NCI-H82 treated with DMSO at 0.1 percent for 48 hours (cell line): Measurements from ENCODE around the gene RAB11FIP3.

ENCODE experiments used
- DNase-seq: peaks from one replicate; lab custom pipeline; 2025; ENCODE audit not compliant: unreplicated experiment; lab: John Stamatoyannopoulos, UW

RAB11FIP3 gene

DNA sequence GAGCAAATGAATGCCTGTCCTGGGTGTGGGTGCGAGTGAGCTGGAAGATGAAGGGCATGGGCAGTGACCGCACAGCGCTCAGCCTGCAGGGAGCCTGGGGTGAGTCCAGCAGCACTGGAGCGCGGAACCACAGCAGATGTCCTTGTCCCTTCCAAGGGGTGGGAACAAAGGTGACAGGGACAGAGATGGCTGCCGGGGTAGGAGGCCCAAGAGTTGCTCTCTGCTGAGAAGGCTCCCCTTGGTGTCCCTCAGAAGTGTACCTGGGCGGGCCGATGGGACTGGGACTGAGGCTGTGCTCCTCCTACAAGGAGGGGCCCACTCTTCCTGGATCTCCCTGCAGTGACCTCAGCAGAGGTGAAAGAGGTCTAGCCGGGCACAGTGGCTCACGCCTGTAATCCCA, 36.1 kb upstream of the RAB11FIP3 start:
- DNase-seq: no peak

DNA sequence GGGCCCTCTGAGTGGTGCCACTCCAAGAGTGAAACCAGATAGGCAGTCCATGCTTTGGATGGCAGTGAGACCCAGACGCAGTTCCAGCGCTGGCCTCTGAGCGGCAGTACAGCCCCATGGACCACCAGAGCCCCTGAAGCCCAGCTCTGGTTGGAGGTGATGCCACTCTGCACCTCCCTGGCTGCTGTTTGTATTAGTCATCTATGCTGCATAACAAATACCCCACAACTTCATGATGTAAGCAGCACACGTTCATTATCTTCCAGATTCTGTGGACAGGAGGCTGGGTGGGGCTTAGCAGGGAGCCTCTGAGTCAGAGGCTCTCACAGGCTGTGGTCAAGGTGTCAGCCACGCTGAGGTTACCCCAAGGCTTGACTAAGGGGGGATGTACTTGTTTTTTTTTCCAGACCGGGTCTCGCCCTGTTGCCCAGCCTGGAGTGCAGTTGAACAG, 33.5 kb upstream of the RAB11FIP3 start:
- DNase-seq: no peak

DNA sequence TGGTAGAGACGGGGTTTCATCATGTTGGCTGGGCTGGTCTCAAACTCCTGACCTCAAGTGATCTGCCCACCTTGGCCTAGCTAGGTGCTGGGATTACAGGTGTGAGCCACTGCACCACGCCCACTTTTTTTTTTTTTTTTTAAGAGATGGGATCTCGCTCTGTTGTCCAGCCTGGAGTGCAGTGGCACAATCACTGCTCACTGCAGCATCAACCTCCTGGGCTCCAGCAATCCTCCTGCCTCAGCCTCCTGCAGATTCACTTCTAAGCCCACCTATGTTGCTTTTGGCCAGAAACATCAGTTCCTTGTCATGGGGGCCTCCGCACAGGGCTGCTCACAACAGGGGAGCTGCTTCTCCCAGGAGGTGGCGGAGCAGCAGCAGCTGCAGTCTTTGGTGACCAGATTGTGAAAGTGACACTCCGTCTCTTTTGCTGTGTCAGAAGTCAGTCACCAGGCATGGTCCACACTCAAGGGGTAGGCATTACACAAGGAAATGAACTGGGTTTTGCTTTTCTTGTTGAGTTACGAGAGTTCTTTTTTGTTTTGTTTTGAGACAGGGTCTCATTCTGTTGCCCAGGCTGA, 32.9 kb upstream of the RAB11FIP3 start:
- no peak for DNase-seq

DNA sequence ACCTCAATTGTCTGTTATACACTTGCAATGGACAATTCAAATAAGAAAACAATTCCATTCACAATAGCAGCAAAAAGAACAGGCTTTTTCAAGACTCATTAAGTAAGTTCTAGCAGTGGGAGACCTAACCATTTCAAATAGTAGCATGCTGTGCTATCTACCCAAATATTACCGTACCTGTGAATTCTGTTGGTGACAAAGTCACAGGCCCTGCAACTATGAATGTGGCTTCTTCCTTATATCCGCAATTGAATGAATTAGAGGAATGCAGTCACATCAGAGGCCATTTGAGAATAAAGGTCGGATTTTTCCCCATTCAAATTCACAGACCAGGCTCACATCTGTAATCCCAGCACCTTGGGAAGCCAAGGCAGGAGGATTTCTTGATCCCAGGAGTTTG, 29.2 kb upstream of the RAB11FIP3 start:
- no peak for DNase-seq

DNA sequence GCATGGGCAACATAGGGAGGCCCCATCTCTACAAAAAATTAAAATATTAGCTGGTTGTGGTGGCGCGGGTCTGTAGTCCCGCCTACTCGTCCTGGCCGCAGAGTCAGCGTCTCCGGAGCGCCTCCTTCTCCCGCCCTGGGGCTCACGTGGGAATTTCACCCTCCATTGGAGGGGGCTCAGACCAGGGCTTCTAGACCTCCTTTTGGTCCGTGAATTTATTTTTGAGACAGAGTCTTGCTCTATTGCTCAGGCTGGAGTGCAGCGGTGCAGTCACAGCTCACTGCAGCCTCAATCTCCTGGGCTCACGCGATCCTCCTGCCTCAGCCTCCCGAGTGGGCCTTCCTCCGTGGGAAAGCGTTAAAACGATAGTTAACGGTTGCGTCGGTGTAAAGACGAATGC, 28.8 kb upstream of the RAB11FIP3 start:
- DNase-seq: peak; percentile 37

DNA sequence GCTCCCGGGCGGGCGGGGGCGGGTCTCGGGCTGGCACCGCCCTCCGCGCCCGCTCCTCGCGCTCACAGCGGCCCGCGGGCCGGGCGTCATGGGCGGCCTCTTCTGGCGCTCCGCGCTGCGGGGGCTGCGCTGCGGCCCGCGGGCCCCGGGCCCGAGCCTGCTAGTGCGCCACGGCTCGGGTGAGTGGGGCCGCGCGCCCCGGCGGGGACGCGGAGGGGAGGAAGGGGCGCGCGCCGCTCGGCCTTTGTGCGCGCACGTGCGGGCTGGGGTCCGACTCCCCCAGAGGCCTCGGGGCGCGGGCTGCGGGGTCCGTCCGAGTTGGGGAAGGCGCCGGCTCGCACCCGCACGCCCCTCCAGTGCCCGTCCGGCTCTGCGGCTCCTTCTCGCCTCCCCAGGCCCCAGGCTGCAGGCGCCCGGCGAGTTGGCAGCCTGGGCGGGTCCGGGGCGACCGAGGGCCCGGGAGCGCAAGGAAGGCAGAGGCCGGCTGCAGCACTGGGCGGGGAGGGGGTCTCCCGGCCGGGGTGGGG, 28.3 kb upstream of the RAB11FIP3 start, which contains the start of gene NME4:
NME4 (plus strand) TSS at position 65 of the 527 bp plus-strand sequence; CDS start at position 89, 24 bp downstream.
- DNase-seq: no peak

DNA sequence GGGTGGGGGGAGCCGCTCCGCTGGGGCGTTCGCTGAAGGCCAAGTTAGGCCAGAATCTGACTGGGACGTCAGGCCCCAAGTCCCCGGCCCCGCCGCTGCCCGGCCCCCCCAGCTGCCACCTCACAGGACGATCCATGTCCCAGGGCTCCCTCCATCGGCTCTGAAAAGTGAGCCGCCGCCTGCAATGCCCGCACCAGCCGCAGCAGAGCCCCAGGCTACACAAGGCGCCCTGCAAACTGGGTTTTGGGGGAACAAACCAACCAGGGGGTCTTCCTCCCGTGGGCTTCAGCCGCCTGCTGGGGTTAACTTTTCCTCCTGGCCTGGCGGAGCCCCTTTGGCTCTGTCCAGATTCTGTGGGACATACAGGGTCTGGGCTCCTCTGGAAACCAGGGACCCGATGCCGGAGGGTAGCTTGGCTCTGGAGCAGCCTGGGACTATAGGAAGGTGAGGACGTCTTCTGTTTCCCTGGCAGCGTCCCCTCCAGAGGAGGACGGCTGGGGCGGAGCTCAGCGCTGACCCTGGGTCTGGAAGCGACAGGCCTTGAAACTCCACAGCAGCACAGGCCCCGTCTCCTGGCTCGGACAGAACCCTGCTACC, 27.6 kb upstream of the RAB11FIP3 start:
- no peak for DNase-seq

DNA sequence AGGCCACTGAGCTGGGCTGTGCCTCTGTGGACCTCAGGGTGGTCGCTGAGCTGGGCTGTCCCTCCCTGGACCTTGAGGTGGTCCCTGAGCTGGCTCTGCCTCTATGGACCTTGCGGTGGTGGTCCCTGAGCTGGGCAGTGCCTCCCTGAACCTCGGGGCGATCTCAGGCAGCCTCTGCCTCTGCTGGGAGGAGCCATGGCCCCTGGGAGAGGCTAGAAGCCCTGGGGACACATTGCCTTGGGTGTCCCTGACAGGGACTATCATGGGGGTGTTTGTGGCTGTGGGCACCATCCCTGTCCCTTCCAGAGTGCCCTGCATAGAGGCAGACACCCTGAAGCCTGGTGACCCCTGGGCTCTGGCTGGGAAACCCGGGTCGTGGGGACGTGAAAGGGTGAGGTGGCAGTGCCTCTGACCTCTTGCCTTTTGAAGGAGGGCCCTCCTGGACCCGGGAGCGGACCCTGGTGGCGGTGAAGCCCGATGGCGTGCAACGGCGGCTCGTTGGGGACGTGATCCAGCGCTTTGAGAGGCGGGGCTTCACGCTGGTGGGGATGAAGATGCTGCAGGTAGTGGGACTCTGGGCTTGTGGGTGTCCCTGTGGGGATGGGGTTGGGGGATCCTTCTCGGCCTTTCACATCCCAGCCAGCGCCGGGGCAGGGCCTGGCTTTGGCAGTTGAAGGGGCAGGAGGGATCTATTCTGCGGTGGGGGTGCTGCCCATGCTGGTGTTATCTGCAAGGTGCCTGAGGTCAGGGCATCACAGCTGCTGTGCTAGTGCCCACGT, 26.7 kb upstream of the RAB11FIP3 start:
- DNase-seq: no peak

DNA sequence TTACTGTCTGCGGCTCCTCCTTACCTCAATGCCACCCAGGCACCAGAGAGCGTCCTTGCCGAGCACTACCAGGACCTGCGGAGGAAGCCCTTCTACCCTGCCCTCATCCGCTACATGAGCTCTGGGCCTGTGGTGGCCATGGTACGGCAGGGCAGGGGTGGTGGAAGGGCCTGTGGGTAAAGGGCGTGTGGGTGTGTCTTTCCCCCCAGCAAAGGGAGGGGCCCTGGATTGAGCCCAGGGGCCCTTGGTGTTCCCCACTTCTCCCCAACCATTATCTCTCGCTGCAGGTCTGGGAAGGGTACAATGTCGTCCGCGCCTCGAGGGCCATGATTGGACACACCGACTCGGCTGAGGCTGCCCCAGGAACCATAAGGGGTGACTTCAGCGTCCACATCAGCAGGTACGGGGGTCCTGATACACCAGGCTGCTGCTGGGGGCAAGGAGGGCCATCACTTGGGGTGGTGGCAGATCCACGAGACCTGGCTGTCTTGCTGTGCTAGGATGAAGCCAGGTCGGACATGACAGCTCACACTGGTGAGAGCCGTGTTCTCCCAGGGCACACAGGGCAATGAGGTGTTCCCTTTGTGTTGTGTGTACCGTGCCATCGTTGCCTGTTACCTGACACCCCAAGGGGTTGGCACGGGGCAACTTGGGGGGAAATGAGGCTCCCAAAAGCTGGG, 26.0 kb upstream of the RAB11FIP3 start:
- DNase-seq: no peak

DNA sequence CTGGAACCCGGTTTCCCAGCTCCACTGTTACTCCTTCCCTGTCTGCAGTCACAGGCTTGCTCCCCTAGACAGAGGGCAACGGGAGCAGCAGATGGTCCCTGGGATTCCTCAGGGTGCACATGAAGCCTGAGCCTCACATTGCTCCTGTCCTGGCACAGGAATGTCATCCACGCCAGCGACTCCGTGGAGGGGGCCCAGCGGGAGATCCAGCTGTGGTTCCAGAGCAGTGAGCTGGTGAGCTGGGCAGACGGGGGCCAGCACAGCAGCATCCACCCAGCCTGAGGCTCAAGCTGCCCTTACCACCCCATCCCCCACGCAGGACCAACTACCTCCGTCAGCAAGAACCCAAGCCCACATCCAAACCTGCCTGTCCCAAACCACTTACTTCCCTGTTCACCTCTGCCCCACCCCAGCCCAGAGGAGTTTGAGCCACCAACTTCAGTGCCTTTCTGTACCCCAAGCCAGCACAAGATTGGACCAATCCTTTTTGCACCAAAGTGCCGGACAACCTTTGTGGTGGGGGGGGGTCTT, 25.3 kb upstream of the RAB11FIP3 start:
- no peak for DNase-seq

DNA sequence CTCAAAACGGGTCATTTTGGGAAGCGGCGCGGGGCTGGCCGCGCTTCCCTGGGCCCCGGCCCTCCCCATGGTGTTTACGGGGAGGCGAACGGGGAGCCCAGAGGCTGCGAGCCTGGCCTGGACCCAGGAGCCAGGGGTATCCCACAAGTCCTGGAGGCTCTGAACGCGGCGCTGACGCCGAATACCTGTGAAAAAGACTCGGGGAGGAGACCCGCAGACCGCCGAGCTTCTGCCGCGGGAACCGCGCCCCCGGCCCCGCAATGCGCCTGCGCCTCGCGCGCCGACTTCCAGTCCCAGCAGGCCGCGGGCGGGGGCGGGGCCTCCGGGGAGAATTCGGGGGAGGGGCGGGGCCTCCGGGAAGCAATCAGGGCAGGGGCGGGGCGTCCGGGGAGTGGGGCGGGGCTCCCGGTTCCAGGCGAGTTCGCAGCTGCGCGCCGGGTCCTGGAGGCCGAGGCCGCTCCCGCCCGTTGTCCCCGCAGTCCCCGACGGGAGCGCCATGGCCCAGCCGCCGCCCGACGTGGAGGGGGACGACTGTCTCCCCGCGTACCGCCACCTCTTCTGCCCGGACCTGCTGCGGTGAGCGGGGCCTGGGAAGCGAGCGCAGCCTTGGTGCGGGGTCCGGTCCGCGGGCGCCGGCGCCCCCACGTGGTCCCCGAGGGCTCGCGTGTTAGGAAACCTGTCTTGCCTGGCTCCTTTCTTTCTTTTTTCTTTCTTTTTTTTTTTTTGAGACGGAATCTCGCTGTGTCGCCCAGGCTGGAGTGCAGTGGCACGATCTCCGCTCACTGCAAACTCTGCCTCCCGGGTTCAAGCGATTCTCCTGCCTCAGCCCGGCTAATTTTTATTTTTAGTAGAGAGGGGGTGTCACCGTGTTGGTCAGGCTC, 23.7 kb upstream of the RAB11FIP3 start, which contains the start of gene DECR2:
DECR2 (plus strand) TSS at position 418 of the 881 bp plus-strand sequence; CDS start at position 497, 79 bp downstream.
- peak; percentile 63 for DNase-seq

DNA sequence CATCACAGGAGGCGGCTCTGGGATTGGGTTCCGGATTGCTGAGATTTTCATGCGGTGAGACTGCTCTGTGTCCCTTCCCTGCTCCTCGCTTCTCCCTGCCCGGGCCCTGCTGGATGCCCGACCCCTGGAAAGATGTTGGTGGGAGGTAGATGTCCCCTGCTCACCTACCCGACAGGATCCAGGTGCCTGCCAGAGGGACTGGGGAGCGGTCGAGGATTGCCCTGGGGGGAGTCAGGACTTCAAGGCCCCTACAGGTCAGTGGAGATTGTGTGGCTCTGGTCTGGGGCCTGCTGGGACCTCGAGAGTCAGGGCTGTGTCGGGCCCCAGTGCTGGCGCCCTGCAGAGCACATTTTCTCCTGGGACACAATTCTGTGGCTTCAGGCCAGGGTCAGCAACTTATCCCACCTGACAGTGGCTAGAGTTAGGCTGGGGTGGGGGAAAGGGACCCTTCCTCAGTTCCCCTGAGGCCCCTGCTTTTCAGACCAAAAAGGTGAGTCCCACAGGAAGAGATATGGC, 20.4 kb upstream of the RAB11FIP3 start:
- no peak for DNase-seq

DNA sequence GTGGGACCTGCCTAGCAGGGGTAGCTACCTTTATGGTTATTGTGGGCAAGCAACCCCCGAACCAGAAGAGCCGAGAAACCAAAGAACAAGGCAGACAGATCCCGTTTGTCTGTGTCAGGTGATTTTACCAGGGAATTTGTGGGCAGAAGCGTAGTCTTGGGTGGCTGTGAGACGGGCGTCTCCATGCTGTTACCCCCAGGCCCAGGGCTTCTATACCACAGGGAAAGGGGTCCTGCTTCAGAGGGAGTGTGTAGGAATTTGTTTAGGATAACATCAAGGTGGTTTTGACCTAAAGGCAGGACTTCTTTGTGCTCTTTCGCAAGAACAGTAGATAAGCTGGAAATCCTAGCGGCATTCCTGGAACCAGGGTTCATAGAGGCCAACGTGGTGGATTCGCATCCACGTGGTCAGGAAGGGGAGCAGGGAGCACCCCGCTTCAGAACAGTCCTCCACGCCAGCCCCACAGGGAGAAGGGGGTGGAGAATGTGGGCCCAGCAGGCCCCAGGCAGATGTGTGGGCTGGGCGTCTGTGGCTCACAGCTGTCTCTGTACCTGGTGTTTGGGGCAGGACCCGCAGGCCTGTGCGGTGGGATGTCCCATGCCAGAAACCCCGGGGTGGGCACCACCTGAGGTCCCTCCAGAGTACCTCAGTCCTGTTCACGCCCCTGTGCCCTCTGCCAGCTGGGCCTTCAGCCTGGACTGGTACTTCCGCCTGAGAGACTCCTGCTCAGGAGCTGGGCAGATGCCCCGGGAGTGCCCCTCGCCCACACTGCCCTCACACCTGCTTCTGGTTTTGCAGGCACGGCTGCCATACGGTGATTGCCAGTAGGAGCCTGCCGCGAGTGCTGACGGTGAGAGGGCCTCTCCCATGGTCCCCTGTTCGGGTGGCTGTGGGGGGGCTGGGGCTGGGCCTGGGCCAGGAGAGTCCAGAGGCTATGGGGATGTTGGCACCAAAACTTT, 19.6 kb upstream of the RAB11FIP3 start:
- DNase-seq: no peak

DNA sequence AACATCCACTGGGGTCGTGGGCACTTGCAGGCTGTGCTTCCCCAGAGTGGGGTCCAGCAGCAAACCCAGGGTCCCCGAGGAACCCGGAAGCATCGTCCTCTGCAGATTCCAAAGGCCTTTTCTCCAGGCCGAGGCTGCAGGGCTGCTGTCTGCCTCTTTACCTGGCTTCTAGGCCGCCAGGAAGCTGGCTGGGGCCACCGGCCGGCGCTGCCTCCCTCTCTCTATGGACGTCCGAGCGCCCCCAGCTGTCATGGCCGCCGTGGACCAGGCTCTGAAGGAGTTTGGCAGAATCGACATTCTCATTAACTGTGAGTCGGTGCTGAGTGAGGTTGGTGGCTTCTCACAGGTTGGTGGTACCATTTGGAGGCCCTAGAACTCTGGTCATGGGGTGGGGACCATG, 18.2 kb upstream of the RAB11FIP3 start:
- no peak for DNase-seq

DNA sequence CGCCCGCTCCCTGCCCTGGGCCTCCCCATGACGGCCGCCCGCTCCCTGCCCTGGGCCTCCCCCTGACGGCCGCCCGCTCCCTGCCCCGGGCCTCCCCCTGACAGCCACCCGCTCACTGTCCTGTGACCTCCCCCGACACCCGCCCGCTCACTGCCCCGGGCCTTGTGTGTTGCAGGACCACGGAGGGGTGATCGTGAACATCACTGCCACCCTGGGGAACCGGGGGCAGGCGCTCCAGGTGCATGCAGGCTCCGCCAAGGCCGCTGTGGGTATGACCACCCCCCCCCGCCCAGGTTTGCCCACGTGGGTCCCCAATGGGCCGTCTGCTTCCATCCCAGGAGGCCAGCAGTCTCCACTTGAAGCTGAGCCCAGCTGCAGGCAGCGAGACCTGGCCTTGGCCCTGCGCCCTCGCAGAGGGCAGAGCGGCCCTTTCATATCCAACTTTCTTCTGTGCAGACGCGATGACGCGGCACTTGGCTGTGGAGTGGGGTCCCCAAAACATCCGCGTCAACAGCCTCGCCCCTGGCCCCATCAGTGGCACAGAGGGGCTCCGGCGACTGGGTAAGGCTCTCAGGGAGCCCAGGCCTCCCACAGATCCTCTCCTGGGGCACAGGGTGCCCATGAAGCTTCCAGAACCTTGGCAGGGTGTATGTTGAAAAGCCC, 14.8 kb upstream of the RAB11FIP3 start:
- no peak for DNase-seq

DNA sequence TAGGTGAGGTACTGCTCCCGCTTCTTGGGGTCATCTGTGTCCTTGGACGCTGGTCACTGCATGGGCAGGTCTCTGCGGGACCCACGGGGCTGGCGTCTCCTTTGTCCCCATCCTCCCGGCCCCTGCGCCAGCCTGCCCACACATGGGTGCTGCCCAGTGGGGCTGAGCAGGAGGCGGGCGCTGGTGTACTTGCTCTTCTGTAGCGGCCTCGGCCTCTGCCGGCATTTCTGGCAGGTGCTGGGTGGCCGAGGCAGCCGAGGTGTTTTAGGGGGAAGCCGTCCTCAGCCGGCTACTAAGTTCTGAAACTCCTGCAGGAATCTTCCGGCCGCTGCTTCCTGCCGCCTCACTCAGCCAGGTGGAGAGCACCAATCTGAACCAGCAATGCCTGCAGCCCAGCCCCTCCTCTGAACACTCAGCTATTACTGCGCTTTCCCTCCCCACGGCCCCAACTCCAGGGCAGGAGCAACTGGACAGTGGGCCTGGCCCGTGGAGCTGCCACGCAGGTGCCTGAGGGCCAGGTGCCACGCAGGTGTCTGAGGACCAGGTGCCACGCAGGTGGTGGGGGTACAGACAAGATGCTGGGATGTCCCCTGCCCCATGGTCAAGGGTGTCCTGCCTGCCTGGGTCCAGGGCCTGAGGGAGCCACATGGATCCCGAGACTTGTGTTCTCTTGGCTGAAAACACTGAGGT, 13.7 kb upstream of the RAB11FIP3 start:
- no peak for DNase-seq

DNA sequence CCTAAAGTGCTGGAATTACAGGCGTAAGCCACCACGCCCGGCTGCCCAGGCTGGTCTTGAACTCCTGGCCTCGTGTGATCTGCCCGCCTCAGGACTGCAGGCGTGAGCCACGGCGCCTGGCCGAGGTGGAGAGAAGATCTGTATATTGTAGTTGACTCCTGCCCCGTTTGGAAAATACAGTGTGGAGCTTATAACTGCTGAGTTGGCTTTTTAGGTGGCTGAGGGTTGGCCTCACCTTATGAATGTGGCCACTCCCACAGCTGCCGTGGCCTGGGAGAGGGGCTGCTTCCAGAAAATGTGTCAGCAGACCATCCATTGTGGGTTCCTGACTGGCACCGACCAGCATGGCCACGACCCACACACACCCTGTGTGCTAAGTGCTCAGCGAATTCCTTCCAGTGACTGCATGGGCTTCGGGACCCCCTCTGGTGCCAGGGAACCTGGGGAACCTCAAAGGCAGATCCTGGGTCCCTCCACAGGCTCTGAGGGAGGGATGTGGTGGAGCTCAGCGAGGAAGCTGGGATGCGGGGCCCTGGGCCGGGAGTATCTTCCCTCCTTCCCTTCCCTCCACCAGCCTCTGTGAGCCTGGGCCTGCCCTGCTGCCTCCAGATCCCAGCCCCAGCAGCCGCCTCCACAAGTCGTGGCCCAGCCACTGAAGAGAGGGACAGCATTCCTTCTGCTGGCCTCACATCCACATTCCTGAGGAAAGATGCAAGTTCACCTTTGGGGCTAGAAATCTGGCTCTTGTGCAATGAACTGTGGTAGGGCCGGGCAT, 10.9 kb upstream of the RAB11FIP3 start:
- DNase-seq: no peak
